Endothelial cell of umbilical vein (primary cell): ENCODE results near the gene CFAP46. TPM values are rescaled to one million over a fixed set of nuclear protein-coding genes. Genes with fewer than 3 reads are reported as not detected.

ENCODE experiments used
- BruUV-seq: library from RNA; stranded (reverse); fragments of 400-500 nt; replicated peaks from 2 replicates; lab custom pipeline; 2021; lab: Mats Ljungman, UMichigan
- CTCF ChIA-PET: fragments of 300-600, 350-600 bp; sonication (Branson Sonifier 250); formaldehyde crosslinking; loops from one replicate; lab custom pipeline; 2021; ENCODE audit warnings: antibody characterized with exemption, inconsistent platforms; lab: Charles Lee
- POLR2A ChIA-PET: fragments of 300-600, 350-600 bp; sonication (Branson Sonifier 250); formaldehyde crosslinking; loops from one replicate; lab custom pipeline; 2021; ENCODE audit warnings: antibody characterized with exemption, inconsistent platforms; lab: Charles Lee
- DNase-seq: peaks from one replicate; pipeline ENCODE4 v3.0.0-alpha.2; 2011; ENCODE audit warnings: low read depth, low spot score
- FAIRE-seq: peaks from 2 replicates; lab custom pipeline; 2011; peaks lifted over from hg19 to GRCh38; lab: Jason Lieb, UNC
- H2AFZ ChIP-seq: 2 replicates; pipeline ENCODE4 v1.6.0; 2012; ENCODE audit warnings: low read depth, low read length, control low read depth, inconsistent platforms
- H3K27ac ChIP-seq: 2 replicates; pipeline ENCODE4 v1.5.1; 2011; ENCODE audit warnings: low read depth, mild to moderate bottlenecking, control low read depth, low read length, moderate library complexity; ENCODE audit not compliant: insufficient read depth
- H3K27me3 ChIP-seq, 2 experiments: 2 replicates each; pipeline versions ENCODE4 v1.6.0 to v1.6.1; 2011; ENCODE audit warnings: low read length in 2 of 2, mixed read lengths in 1 of 2; ENCODE audit not compliant: control insufficient read depth in 2 of 2, insufficient read depth in 2 of 2
- H3K36me3 ChIP-seq, 2 experiments: 2 replicates in 1 of 2; 3 replicates in 1 of 2; pipeline ENCODE4 v1.5.1; 2011; ENCODE audit warnings: low read length in 2 of 2, mild to moderate bottlenecking in 1 of 2, moderate library complexity in 1 of 2; ENCODE audit not compliant: control insufficient read depth in 2 of 2, insufficient read depth in 2 of 2; ENCODE audit errors: extremely low read depth in 1 of 2
- H3K4me1 ChIP-seq: 3 replicates; pipeline ENCODE4 v1.5.1; 2011; ENCODE audit warnings: mild to moderate bottlenecking, low read length; ENCODE audit not compliant: control insufficient read depth, insufficient read depth; ENCODE audit errors: extremely low read depth
- H3K4me2 ChIP-seq: 2 replicates; pipeline ENCODE4 v1.6.1; 2011; ENCODE audit warnings: low read length, control low read depth, mixed read lengths; ENCODE audit not compliant: insufficient read depth
- H3K4me3 ChIP-seq, 3 experiments: fragments of 200-600 bp in 1 of 3; sonication (generic), shearing (Covaris generic) in 1 of 3; replicated peaks in 1 of 3; 2 replicates each; pipeline ENCODE4 v1.5.1; 2011 to 2016; ENCODE audit warnings: control low read depth in 3 of 3, low read length in 3 of 3, mild to moderate bottlenecking in 2 of 3, inconsistent platforms in 1 of 3, low read depth in 1 of 3, moderate library complexity in 1 of 3; ENCODE audit not compliant: insufficient read depth in 1 of 3
- H3K79me2 ChIP-seq: 2 replicates; pipeline ENCODE4 v1.6.0; 2012; ENCODE audit warnings: low read length, inconsistent platforms; ENCODE audit not compliant: control insufficient read depth, insufficient read depth
- H3K9ac ChIP-seq: replicated peaks from 2 replicates; pipeline ENCODE3; 2011; ENCODE audit warnings: low read length, control low read depth; ENCODE audit not compliant: insufficient read depth; ENCODE audit errors: extremely low read depth
- H3K9me1 ChIP-seq: replicated peaks from 3 replicates; pipeline ENCODE4 v1.6.0; 2011; ENCODE audit warnings: mild to moderate bottlenecking, low read length; ENCODE audit not compliant: control insufficient read depth, insufficient read depth; ENCODE audit errors: extremely low read depth
- H3K9me3 ChIP-seq: replicated peaks from 2 replicates; pipeline ENCODE4 v1.5.1; 2012; ENCODE audit warnings: low read length, inconsistent platforms; ENCODE audit not compliant: control insufficient read depth, insufficient read depth
- H4K20me1 ChIP-seq: replicated peaks from 2 replicates; pipeline ENCODE3; 2011; ENCODE audit warnings: mild to moderate bottlenecking, low read length; ENCODE audit not compliant: control insufficient read depth, insufficient read depth; ENCODE audit errors: extremely low read depth
- EZH2 ChIP-seq: IDR thresholded peaks from 2 replicates; pipeline ENCODE4 v1.6.1; 2012; ENCODE audit warnings: borderline replicate concordance, low read depth, mild to moderate bottlenecking, moderate library complexity, low read length, inconsistent platforms; ENCODE audit not compliant: severe bottlenecking
- FOS ChIP-seq: IDR thresholded peaks from 2 replicates; pipeline ENCODE4 v1.6.1; 2011; ENCODE audit warnings: mild to moderate bottlenecking, low read length, moderate library complexity, borderline replicate concordance; ENCODE audit not compliant: insufficient read depth
- GATA2 ChIP-seq: IDR thresholded peaks from 2 replicates; pipeline ENCODE4 v1.7.0; 2011; ENCODE audit warnings: low read depth, mild to moderate bottlenecking, moderate library complexity, mixed read lengths, low read length; ENCODE audit not compliant: insufficient read length, insufficient read depth
- JUN ChIP-seq: IDR thresholded peaks from 2 replicates; pipeline ENCODE4 v1.6.1; 2011; ENCODE audit warnings: borderline replicate concordance, low read depth; ENCODE audit not compliant: insufficient read length, insufficient read depth
- MYC ChIP-seq: IDR thresholded peaks from one replicate; pipeline ENCODE4 v1.6.1; 2011; ENCODE audit warnings: mild to moderate bottlenecking, low read depth, low read length
- POLR2A ChIP-seq: IDR thresholded peaks from 2 replicates; pipeline ENCODE4 v1.6.1; 2012; ENCODE audit warnings: low read depth, mild to moderate bottlenecking, control low read depth, low read length
- POLR2AphosphoS5 ChIP-seq: IDR thresholded peaks from 2 replicates; pipeline ENCODE4 v1.6.1; 2012; ENCODE audit warnings: low read depth, mild to moderate bottlenecking, control low read depth, low read length, moderate library complexity; ENCODE audit not compliant: insufficient read depth
- dilution Hi-C: fragments of 300-500 bp; cut with MboI; formaldehyde crosslinking; loops from one replicate; pipeline ENCODE4 v1.15.0; 2019; ENCODE audit warnings: low sequenced_read_pairs; ENCODE audit not compliant: extremely low pct_ligation_motif_present
- intact Hi-C: fragments of 100-400 bp; cut with micrococcal nuclease; formaldehyde crosslinking; loops from one replicate; pipeline ENCODE4 v1.10.0; 2022
- polyA plus RNA-seq, 4 experiments: library from polyadenylated mRNA; depleted of rRNA in 3 of 4; stranded (reverse) in 3 of 4; unstranded in 1 of 4; fragments of >200 nt; gene quantifications; 2 replicates each; pipeline versions ENCODE4 v1.2.1 to v1.2.3, GENCODE V29; 2011 to 2012; ENCODE audit warnings: missing spikeins in 1 of 4
- total RNA-seq: library from RNA; stranded (reverse); gene quantifications from 2 replicates; pipeline ENCODE4 v1.2.3, GENCODE V29; 2021
- TF ChIP-seq, protein P1 (sequence below): IDR thresholded peaks from 2 replicates; pipeline ENCODE4 v1.6.1; 2011; ENCODE audit not compliant: insufficient read depth, insufficient read length
- TF ChIP-seq, protein P2 (sequence below), 2 donors: IDR thresholded peaks; 1 replicate in 1 of 2; 2 replicates in 1 of 2; pipeline ENCODE4 v1.5.1; 2011; ENCODE audit warnings: low read length in 2 of 2, mild to moderate bottlenecking in 2 of 2, moderate library complexity in 2 of 2, control low read depth in 1 of 2, inconsistent platforms in 1 of 2, low read depth in 1 of 2; ENCODE audit not compliant: insufficient read depth in 1 of 2; ENCODE audit errors: extremely low read depth in 1 of 2

Gene CFAP46
- total and polyA plus RNA-seq, 2 donors (not counting 3 experiments of a cell fraction or from before 2014, with no cell fraction given), result 0.75 to 0.98 TPM

DNA sequence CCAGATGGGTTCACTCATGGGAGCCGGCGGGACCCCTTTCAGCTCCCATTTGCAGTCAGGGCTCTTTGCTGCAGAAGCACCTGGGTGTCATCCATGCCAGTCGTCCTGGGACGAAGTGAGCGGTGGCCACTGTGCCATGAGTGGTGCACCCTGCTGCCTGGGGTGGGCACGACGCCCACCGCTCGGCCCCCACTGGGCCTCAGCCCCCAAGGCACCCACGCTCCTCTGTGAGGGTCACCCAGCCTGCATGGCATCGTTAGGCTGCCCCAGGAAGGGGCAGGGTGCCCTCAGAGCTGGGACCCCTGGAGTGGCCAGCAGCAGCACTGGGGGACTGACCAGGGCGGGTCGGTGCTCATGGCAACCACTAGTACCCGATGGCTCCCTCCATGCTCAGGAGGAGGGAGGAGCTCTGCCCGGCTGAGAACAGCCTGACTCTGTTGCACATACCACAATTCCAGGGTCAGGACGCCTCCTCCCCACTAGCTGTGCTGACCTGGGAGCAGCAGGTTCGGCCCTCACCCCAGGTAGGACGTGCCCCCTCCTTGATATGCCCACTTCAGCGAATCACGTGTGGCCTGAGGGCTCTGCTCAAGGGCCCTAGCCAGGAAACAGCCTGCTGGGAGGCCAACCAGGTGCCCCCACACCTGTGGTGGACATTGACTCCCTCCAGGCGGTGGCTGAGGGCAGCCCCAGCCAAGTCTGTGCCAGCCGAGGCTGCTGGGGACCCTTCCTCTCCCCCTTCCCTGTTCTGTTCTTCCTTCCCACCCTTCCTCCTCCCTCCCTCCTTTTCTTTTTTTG lies 28.5 kb upstream of the CFAP46 start:
- no peak for FAIRE-seq
- no TSS peak for BruUV-seq
- intact Hi-C loops, result no loop called here

More for the DNA sequence above, 28.5 kb upstream of the CFAP46 start:
- dilution Hi-C loops, result no loop called here
- no peak for DNase-seq
- H3K36me3 ChIP-seq, result no peaks in the 10 kb centered on the region
- ChIA-PET CTCF (no interaction called here), POLR2A (no interaction called here)
- no peak overlapping the region for H3K4me2 ChIP-seq
- no peak overlapping the region for H3K9ac ChIP-seq
- H3K9me1 ChIP-seq, result no peaks in the 10 kb centered on the region
- H2AFZ ChIP-seq, result no peak overlapping the region
- H3K4me3 ChIP-seq, result no peak overlapping the region
- H3K27me3 ChIP-seq, result peaks cover 0 to 2% of the 10 kb centered on the region in 2 experiments
- H3K79me2 ChIP-seq, result no peaks in the 10 kb centered on the region
- no peaks in the 10 kb centered on the region for H4K20me1 ChIP-seq
- TF ChIP-seq POLR2AphosphoS5 (no peak), GATA2 (no peak), EZH2 (no peak), POLR2A (no peak), FOS (no peak), MYC (no peak), JUN (no peak)
- TF ChIP-seq, protein P1, sequence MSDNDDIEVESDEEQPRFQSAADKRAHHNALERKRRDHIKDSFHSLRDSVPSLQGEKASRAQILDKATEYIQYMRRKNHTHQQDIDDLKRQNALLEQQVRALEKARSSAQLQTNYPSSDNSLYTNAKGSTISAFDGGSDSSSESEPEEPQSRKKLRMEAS, result no peak
- TF ChIP-seq, protein P2, sequence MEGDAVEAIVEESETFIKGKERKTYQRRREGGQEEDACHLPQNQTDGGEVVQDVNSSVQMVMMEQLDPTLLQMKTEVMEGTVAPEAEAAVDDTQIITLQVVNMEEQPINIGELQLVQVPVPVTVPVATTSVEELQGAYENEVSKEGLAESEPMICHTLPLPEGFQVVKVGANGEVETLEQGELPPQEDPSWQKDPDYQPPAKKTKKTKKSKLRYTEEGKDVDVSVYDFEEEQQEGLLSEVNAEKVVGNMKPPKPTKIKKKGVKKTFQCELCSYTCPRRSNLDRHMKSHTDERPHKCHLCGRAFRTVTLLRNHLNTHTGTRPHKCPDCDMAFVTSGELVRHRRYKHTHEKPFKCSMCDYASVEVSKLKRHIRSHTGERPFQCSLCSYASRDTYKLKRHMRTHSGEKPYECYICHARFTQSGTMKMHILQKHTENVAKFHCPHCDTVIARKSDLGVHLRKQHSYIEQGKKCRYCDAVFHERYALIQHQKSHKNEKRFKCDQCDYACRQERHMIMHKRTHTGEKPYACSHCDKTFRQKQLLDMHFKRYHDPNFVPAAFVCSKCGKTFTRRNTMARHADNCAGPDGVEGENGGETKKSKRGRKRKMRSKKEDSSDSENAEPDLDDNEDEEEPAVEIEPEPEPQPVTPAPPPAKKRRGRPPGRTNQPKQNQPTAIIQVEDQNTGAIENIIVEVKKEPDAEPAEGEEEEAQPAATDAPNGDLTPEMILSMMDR (IDR thresholded peaks at IDR 0.05; ENCODE audit: extremely low read depth in 1 of 2, insufficient read depth in 1 of 2, low read depth in 1 of 2, low read length in 2 of 2), result no peak
- no peaks in the 10 kb centered on the region for H3K4me1 ChIP-seq
- no peaks in the 10 kb centered on the region for H3K9me3 ChIP-seq
- H3K27ac ChIP-seq, result no peak overlapping the region
